Measurements from ENCODE around the gene EFL1.

- TF ChIP-seq CTCF (IDR thresholded peaks at IDR 0.05) = no peak
- TF ChIP-seq POLR2A (IDR thresholded peaks at IDR 0.05) = no peak
Measured at GRCh38 chr15:82117296-82117695, 145.2 kb downstream of the EFL1 start.
